Panc1 (cell line): ENCODE measurements around the gene LRRC8C. TPM values are rescaled to one million over a fixed set of nuclear protein-coding genes. Genes with fewer than 3 reads are reported as not detected.

ENCODE experiments used
- ATAC-seq: fragments of 200-7000 bp; cut with Tn5 transposase; 2 replicates; pipeline ENCODE4 v1.9.1; 2020; ENCODE audit warnings: mild to moderate bottlenecking, moderate library complexity
- BruUV-seq: library from RNA; stranded (reverse); fragments of 400-500 nt; replicated peaks from 2 replicates; lab custom pipeline; 2021; lab: Mats Ljungman, UMichigan
- CTCF ChIA-PET: fragments of 300-600 bp; sonication (Branson Sonifier 250); formaldehyde crosslinking; loops from one replicate; lab custom pipeline; 2022; ENCODE audit warnings: antibody characterized with exemption; lab: Charles Lee
- POLR2A ChIA-PET: fragments of 300-600 bp; sonication (Branson Sonifier 250); formaldehyde crosslinking; loops from one replicate; lab custom pipeline; 2022; ENCODE audit warnings: antibody characterized with exemption; lab: Charles Lee
- DNase-seq: peaks from one replicate; pipeline ENCODE4 v3.0.0-alpha.2; 2010; ENCODE audit warnings: low read depth, low spot score
- H3K27ac ChIP-seq: 2 replicates; pipeline ENCODE4 v1.5.1; 2011; ENCODE audit warnings: mild to moderate bottlenecking, low read length, inconsistent platforms
- H3K27me3 ChIP-seq: fragments of 200-500 bp; sonication (Bioruptor generic); 2 replicates; pipeline ENCODE4 v1.6.0; 2014; ENCODE audit warnings: low read length, inconsistent platforms; ENCODE audit not compliant: control insufficient read depth, insufficient read depth
- H3K36me3 ChIP-seq: fragments of 200-500 bp; sonication (Bioruptor generic); 2 replicates; pipeline ENCODE4 v1.5.1; 2014; ENCODE audit warnings: inconsistent platforms, mild to moderate bottlenecking, low read length, moderate library complexity; ENCODE audit not compliant: control insufficient read depth, insufficient read depth
- H3K4me1 ChIP-seq: 2 replicates; pipeline ENCODE4 v1.5.1; 2011; ENCODE audit warnings: inconsistent platforms, mild to moderate bottlenecking, low read length, moderate library complexity; ENCODE audit not compliant: control insufficient read depth, insufficient read depth
- H3K4me3 ChIP-seq, 2 experiments: 2 replicates each; pipeline ENCODE4 v1.5.1; 2011 to 2012; ENCODE audit warnings: low read depth in 2 of 2, low read length in 2 of 2, mild to moderate bottlenecking in 2 of 2, inconsistent platforms in 1 of 2, moderate library complexity in 1 of 2
- H3K9me3 ChIP-seq: fragments of 200-500 bp; sonication (Bioruptor generic); 2 replicates; pipeline ENCODE4 v1.5.1; 2014; ENCODE audit warnings: low read depth, mild to moderate bottlenecking, inconsistent platforms, low read length, moderate library complexity; ENCODE audit not compliant: control insufficient read depth, insufficient read depth
- CTCF ChIP-seq: fragments of 450-650 bp; IDR thresholded peaks from 2 replicates; pipeline ENCODE4 v1.5.1; 2017; ENCODE audit warnings: mild to moderate bottlenecking
- POLR2AphosphoS5 ChIP-seq: IDR thresholded peaks from 2 replicates; pipeline ENCODE4 v1.6.1; 2012; ENCODE audit warnings: mild to moderate bottlenecking, low read depth, low read length, moderate library complexity
- REST ChIP-seq, 2 experiments: IDR thresholded peaks; 2 replicates each; pipeline ENCODE4 v1.6.1; 2011 to 2012; ENCODE audit warnings: low read depth in 2 of 2, control low read depth in 1 of 2, low read length in 1 of 2, mild to moderate bottlenecking in 1 of 2, moderate library complexity in 1 of 2; ENCODE audit not compliant: insufficient read depth in 1 of 2
- SIN3A ChIP-seq: IDR thresholded peaks from 2 replicates; pipeline ENCODE4 v1.6.1; 2012; ENCODE audit warnings: low read depth, mild to moderate bottlenecking, low read length, moderate library complexity, borderline replicate concordance; ENCODE audit not compliant: insufficient read depth
- TCF7L2 ChIP-seq: IDR thresholded peaks from 2 replicates; pipeline ENCODE4 v1.6.1; 2011; ENCODE audit warnings: mild to moderate bottlenecking, low read depth, low read length, inconsistent platforms
- in situ Hi-C: cut with HindIII; loops from 2 replicates; pipeline ENCODE4 v1.10.0; 2016; ENCODE audit warnings: low sequenced_read_pairs, low pct_unique_long_range_greater_than_20kb
- intact Hi-C: fragments of 100-400 bp; cut with micrococcal nuclease; formaldehyde crosslinking; loops from one replicate; pipeline ENCODE4 v1.10.0; 2022; ENCODE audit not compliant: unreplicated experiment
- total RNA-seq: library from RNA; stranded (reverse); gene quantifications from one replicate; pipeline ENCODE4 v1.2.1, GENCODE V29; 2021; ENCODE audit not compliant: unreplicated experiment

LRRC8C gene
- total RNA-seq, 1 experiment from 2014 or later: 17.1 TPM

- Histone ChIP-seq H3K4me1 (peaks cover 2% of the 10 kb centered on the region; the same call in 1 of the 2 replicates), H3K27me3 (no peaks in the 10 kb centered on the region), H3K9me3 (no peaks in the 10 kb centered on the region), H3K36me3 (no peaks in the 10 kb centered on the region), H3K27ac (no peak overlapping the region), H3K4me3 (no peak overlapping the region)
- CTCF ChIA-PET: interaction anchor here (0.7 kb wide), 1 partner anchor 283 kb away, joined by 10 read pairs; no protein-coding TSS in a partner anchor
- in situ Hi-C loops (no loop called here), intact Hi-C loops (no loop called here)
- DNase-seq (no peak), ATAC-seq (no peak)
- no TSS peak for BruUV-seq
- POLR2A ChIA-PET: no interaction called here
- TF ChIP-seq REST (IDR thresholded peaks at IDR 0.05; ENCODE audit: insufficient read depth in 1 of 2, low read depth in 2 of 2, low read length in 1 of 2) (no peak), SIN3A (no peak), CTCF (no peak)
Measured at GRCh38 chr1:89702520-89703045, 69.7 kb downstream of the LRRC8C start.

- intact Hi-C loops: no loop called here
- Histone ChIP-seq H3K4me3 (no peak overlapping the region), H3K36me3 (no peaks in the 10 kb centered on the region), H3K9me3 (no peaks in the 10 kb centered on the region), H3K4me1 (no peaks in the 10 kb centered on the region; the same call in 1 of the 2 replicates), H3K27me3 (no peaks in the 10 kb centered on the region), H3K27ac (no peak overlapping the region)
- TF ChIP-seq REST (IDR thresholded peaks at IDR 0.05; ENCODE audit: insufficient read depth in 1 of 2, low read depth in 2 of 2, low read length in 1 of 2) (no peak), TCF7L2 (no peak), POLR2AphosphoS5 (no peak), SIN3A (no peak), CTCF (no peak)
- DNase-seq (no peak), ATAC-seq (no peak)
- ChIA-PET POLR2A (no interaction called here), CTCF (interaction anchor here (0.7 kb wide), 1 partner anchor 282 kb away, joined by 10 read pairs; no protein-coding TSS in a partner anchor)
- in situ Hi-C loops: no loop called here
- BruUV-seq: no TSS peak
Measured at GRCh38 chr1:89703469-89703868, 70.5 kb downstream of the LRRC8C start.
